Heart left ventricle (tissue), 16 donors: ENCODE measurements around the gene SOST. TPM values are rescaled to one million over a fixed set of nuclear protein-coding genes. Genes with fewer than 3 reads are reported as not detected.

Experiments
- ATAC-seq, 4 donors: fragments of 200-7000 bp; cut with Tn5 transposase; one replicate each; pipeline ENCODE4 v1.9.1; 2020 to 2022; ENCODE audit warnings: moderate library complexity in 4 of 4, mild to moderate bottlenecking in 3 of 4, moderate number of reproducible peaks in 1 of 4
- DNase-seq, 5 donors: peaks; one replicate each; pipeline ENCODE4 v3.0.0-alpha.2; 2020
- H3K27ac ChIP-seq, 12 donors: fragments of 200-600 bp; sonication (generic) in 4 of 12; one replicate each; pipeline versions ENCODE4 v1.5.0 to v1.8.0; 2016 to 2022; ENCODE audit warnings: mild to moderate bottlenecking in 2 of 12
- H3K27me3 ChIP-seq, 9 donors: fragments of 200-600 bp; sonication (generic) in 2 of 9; one replicate each; pipeline versions ENCODE4 v1.5.1 to v1.8.0; 2016 to 2022; ENCODE audit warnings: mild to moderate bottlenecking in 3 of 9
- H3K36me3 ChIP-seq, 9 donors: fragments of 200-600 bp; sonication (generic) in 2 of 9; one replicate each; pipeline versions ENCODE4 v1.5.0 to v1.8.0; 2018 to 2022; ENCODE audit warnings: mild to moderate bottlenecking in 2 of 9
- H3K4me1 ChIP-seq, 12 donors: fragments of 200-600 bp; sonication (generic) in 4 of 12; one replicate each; pipeline versions ENCODE4 v1.5.0 to v1.8.0; 2016 to 2022; ENCODE audit warnings: mild to moderate bottlenecking in 3 of 12
- H3K4me3 ChIP-seq, 12 donors: fragments of 200-600 bp; sonication (generic) in 4 of 12; one replicate each; pipeline versions ENCODE4 v1.5.0 to v1.8.0; 2017 to 2022; ENCODE audit warnings: mild to moderate bottlenecking in 9 of 12, moderate library complexity in 4 of 12
- H3K9me3 ChIP-seq, 12 donors: fragments of 200-600 bp; sonication (generic) in 4 of 12; one replicate each; pipeline versions ENCODE4 v1.5.0 to v1.8.0; 2016 to 2022; ENCODE audit warnings: mild to moderate bottlenecking in 1 of 12
- CTCF ChIP-seq, 12 donors: fragments of 200-600 bp; sonication (generic) in 4 of 12; IDR thresholded peaks; one replicate each; pipeline versions ENCODE4 v1.5.0 to v1.8.0; 2018 to 2022; ENCODE audit warnings: antibody characterized with exemption in 12 of 12, mild to moderate bottlenecking in 5 of 12
- POLR2A ChIP-seq, 2 donors: fragments of 450-650 bp; IDR thresholded peaks; one replicate each; pipeline ENCODE4 v1.6.1; 2017; ENCODE audit warnings: antibody characterized with exemption in 2 of 2, mild to moderate bottlenecking in 2 of 2, moderate library complexity in 2 of 2
- WGBS, 4 donors: extraction: QIAGEN DNeasy Blood & Tissue Kit in 2 of 4; methylation state at CpG; one replicate each; pipeline versions ENCODE4 v1.1.5 to v1.1.7; 2013 to 2018; 5-methylcytosine and 5-hydroxymethylcytosine counted together
- intact Hi-C, 10 donors: fragments of 100-400 bp; cut with DNase I; formaldehyde crosslinking; loops; one replicate each; pipeline versions ENCODE4 v1.11.1 to v1.14.2; 2022
- polyA plus RNA-seq, 2 donors: library from polyadenylated mRNA; stranded (reverse); fragments of 200-250 nt; gene quantifications; one replicate each; pipeline ENCODE4 v1.2.3, GENCODE V29; 2013
- total RNA-seq, 9 donors: library from RNA; depleted of rRNA in 2 of 9; stranded (reverse); fragments of >200 nt in 2 of 9; fragmentation: NEBNext Ultra II Directional in 3 of 9; extraction: Animal tissue kit (Norgen Biotek cat#: 25700) in 3 of 9; gene quantifications; one replicate each; pipeline versions ENCODE4 v1.1.0 to v1.2.4, GENCODE V29; 2016 to 2023
- donor health status: ischemic (EF 13 %, LVEDD 7.1; RV severe dilation, severe dysfunction).
- donor health status: healthy with polysubstance abuse.
- donor health status: DM: no; HTN: yes; CAD: no.
- donor health status: DM: no; HTN: no; CAD: no.
- donor health status: ischemic (EF 25% LVEDD 6.9; RV normal size, moderate dysfunction).
- donor health status: ischemic (EF 25% LVEDD 5.7; RV mildly dilated, moderate dysfunction).
- donor health status: healthy.
- donor health status: DM: yes; HTN: yes; CAD: no.
- donor health status: ischemic (EF 35%, LVEDD 5.7; RV mildly dilated, moderate dysfunction).
- donor health status: nonischemic (EF 11% LVEDD 7.7; RV severe dilation, severe dysfunction).
- donor health status: DM: yes; HTN: yes; CAD: no.
- donor health status: PGD.
- donor health status: ischemic (EF 29% LVEDD 5.4; RV normal size, mild dysfunction).
- donor health status: nonischemic (EF 23%, LVEDD 6.1; RV moderate dilation, normal function).

SOST gene
- total and polyA plus RNA-seq, 11 donors = not detected

- ATAC-seq (peak in 3 of 4 donors; percentile 74 to 85 (median 77)), DNase-seq (peak; percentile 44 to 66 (median 49))
- intact Hi-C loops = loop anchor here in 1 of 10 donors (5.0 kb wide), 1 partner anchor 39 kb away; no protein-coding TSS in a partner anchor
- peak overlapping the region; percentile 8 to 65 (median 51) for H3K4me3 ChIP-seq
- H3K27ac ChIP-seq = peak overlapping the region in 11 of 12 donors; percentile 23 to 76 (median 58)
- H3K27me3 ChIP-seq = peaks cover 0 to 3% (median 0%) of the 10 kb centered on the region in 9 donors
- 0 to 1% (median 1%) methylated on average over 50 to 53 of the region's 53 CpGs for WGBS, 4 donors
- H3K36me3 ChIP-seq = no peaks in the 10 kb centered on the region
- H3K4me1 ChIP-seq = peaks cover 0 to 22% (median 12%) of the 10 kb centered on the region in 12 donors
- no peaks in the 10 kb centered on the region for H3K9me3 ChIP-seq
- TF ChIP-seq POLR2A (IDR thresholded peaks at IDR 0.05) = no peak
- peak in 1 of 12 donors; percentile 16 for TF ChIP-seq CTCF (IDR thresholded peaks at IDR 0.05)
Observed at GRCh38 chr17:43713494-43714162, 45.0 kb downstream of the SOST start.

GRCh38 chr17:43712397-43712796, 46.2 kb downstream of the SOST start:
- Histone ChIP-seq H3K27ac (peak overlapping the region in 2 of 12 donors; percentile 30 to 39), H3K4me3 (no peak overlapping the region), H3K36me3 (no peaks in the 10 kb centered on the region), H3K9me3 (no peaks in the 10 kb centered on the region), H3K27me3 (peaks cover 0 to 3% (median 0%) of the 10 kb centered on the region in 9 donors), H3K4me1 (peaks cover 0 to 22% (median 12%) of the 10 kb centered on the region in 12 donors)
- TF ChIP-seq CTCF (IDR thresholded peaks at IDR 0.05) (no peak), POLR2A (IDR thresholded peaks at IDR 0.05) (no peak)
- DNase-seq (no peak), ATAC-seq (no peak)
- intact Hi-C loops = loop anchor here in 1 of 10 donors (5.0 kb wide), 1 partner anchor 40 kb away; no protein-coding TSS in a partner anchor
- WGBS, 4 donors = 60 to 73% (median 68%) methylated on average over 6 of the region's 6 CpGs

- ATAC-seq = no peak
Observed at GRCh38 chr17:43710101-43710500, 48.5 kb downstream of the SOST start.

More at GRCh38 chr17:43710101-43710500, 48.5 kb downstream of the SOST start:
- peaks cover 0 to 3% (median 0%) of the 10 kb centered on the region in 9 donors for H3K27me3 ChIP-seq
- no peaks in the 10 kb centered on the region for H3K9me3 ChIP-seq
- no peak overlapping the region for H3K27ac ChIP-seq
- H3K4me3 ChIP-seq = no peak overlapping the region
- no peak for TF ChIP-seq POLR2A (IDR thresholded peaks at IDR 0.05)
- TF ChIP-seq CTCF (IDR thresholded peaks at IDR 0.05) = no peak
- WGBS, 4 donors = 90 to 94% (median 91%) methylated on average over 6 of the region's 6 CpGs
- DNase-seq = no peak
- intact Hi-C loops = loop anchor here in 1 of 10 donors (5.0 kb wide), 1 partner anchor 42 kb away; no protein-coding TSS in a partner anchor
- peaks cover 0 to 22% (median 12%) of the 10 kb centered on the region in 12 donors for H3K4me1 ChIP-seq
- no peaks in the 10 kb centered on the region for H3K36me3 ChIP-seq
